GM12801 (cell line): ENCODE data around the gene ANGPTL8.

Experiments used
- TF ChIP-seq, protein P1 (sequence below): IDR thresholded peaks from one replicate; pipeline ENCODE4 v1.5.1; 2011; ENCODE audit warnings: control low read depth; ENCODE audit not compliant: insufficient read length; ENCODE audit errors: extremely low read depth

The ANGPTL8 gene

DNA sequence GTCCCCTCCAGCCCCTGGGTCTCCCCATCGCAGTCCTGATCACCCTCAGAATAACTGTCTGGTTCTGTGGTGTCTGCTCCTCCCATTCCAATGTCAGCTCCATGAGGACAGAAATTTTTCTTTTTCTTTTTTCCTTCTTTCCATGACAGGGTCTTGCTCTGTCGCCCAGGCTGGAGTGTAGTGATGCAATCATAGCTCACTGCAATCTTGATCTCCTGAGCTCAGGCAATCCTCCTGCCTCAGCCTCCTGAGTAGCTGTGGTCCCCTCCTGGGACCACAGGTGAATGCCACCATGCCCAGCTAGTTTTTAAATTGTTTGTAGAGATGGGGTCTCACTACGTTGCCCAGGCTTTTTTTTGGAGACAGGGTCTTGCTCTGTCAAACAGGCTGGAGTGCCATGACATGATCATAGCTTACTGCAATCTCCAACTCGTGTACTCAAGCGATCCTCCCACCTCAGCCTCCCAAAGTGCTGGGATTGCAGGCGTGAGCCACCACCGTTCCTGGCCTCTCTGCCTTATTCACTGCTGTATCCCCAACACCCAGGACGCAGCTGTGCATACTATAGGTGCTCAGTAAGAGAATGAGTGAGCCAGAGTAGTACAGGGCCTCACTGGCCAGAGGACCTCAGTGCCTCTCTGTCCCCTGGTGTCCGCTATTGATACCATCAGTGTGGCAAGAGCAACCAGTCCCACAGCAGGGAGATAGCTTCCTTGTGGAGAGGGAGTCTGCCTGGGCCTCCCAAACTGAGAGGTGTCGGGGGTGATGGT is 28.1 kb downstream of the ANGPTL8 start:
- TF ChIP-seq, protein P1, sequence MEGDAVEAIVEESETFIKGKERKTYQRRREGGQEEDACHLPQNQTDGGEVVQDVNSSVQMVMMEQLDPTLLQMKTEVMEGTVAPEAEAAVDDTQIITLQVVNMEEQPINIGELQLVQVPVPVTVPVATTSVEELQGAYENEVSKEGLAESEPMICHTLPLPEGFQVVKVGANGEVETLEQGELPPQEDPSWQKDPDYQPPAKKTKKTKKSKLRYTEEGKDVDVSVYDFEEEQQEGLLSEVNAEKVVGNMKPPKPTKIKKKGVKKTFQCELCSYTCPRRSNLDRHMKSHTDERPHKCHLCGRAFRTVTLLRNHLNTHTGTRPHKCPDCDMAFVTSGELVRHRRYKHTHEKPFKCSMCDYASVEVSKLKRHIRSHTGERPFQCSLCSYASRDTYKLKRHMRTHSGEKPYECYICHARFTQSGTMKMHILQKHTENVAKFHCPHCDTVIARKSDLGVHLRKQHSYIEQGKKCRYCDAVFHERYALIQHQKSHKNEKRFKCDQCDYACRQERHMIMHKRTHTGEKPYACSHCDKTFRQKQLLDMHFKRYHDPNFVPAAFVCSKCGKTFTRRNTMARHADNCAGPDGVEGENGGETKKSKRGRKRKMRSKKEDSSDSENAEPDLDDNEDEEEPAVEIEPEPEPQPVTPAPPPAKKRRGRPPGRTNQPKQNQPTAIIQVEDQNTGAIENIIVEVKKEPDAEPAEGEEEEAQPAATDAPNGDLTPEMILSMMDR: no peak

DNA sequence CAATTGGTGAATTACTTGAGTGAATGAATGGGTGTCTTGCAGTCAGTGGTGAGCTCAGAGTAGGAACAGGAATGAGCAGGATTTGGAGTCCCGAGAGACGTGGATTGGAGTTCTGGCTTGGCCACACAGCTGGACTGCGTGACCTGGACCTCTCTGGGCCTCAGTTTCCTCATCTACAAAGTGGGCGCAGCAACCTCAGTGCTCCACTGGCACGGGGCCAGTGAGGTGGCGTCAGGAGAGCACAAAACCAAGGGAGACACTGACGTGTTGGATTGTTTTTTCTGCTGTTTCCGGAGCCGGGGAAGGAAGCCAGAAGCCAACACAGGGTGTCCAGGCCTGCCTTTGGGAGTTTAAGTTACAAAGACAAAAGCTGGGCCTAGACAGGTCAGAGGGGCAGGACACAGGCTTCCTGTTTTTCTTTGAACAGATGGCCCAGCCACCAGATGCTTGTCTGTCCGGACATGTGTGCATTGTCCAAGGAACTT is 29.4 kb downstream of the ANGPTL8 start:
- TF ChIP-seq, protein P1: no peak

- TF ChIP-seq, protein P1: no peak
Observed at GRCh38 chr19:11269408-11269807, 30.0 kb downstream of the ANGPTL8 start.

DNA sequence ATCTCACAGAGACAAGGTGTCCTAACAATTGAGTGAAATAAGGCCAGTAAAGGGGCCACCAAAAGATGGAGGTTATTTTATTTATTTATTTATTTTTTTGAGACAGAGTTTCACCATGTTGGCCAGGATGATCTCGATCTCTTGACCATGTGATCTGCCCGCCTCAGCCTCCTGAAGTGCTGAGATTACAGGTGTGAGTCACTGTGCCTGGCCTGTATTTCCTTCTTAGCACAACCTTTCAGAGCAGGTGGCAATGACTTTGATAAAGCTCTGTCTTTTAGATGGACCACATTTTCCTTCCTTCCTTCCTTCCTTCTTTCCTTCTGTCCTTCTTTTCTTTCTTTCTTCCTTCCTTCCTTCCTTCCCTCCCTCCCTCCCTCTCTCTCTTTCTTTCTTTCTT is 33.9 kb downstream of the ANGPTL8 start:
- TF ChIP-seq, protein P1: no peak

GRCh38 chr19:11273989-11274388 is 34.6 kb downstream of the ANGPTL8 start:
- TF ChIP-seq, protein P1: no peak

- TF ChIP-seq, protein P1: no peak
Observed at GRCh38 chr19:11274533-11275086, 35.2 kb downstream of the ANGPTL8 start.

DNA sequence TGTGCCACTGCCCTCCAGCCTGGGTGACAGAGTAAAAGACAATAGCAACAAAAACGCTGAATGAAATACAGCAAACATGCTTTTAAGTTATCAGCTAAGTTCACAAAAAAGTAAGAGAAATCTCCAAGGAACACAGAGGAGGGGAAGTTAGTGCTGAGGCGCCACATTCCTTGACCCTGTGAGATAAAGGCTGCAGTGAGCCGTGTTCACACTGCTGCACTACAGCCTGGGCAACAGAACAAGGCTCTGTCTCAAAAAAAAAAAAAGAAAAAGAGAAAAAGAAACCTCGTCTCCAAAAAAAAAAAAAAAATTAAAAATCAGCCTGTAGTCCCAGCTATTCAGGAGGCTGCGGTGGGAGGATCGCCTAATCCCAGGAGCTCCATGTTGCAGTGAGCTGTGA is 39.3 kb downstream of the ANGPTL8 start:
- TF ChIP-seq, protein P1: no peak
